HUES64 (cell line): ENCODE measurements around the gene MAPKAPK5.

Experiments
- H3K27ac ChIP-seq: 2 replicates; pipeline ENCODE4 v1.7.0; 2013; ENCODE audit warnings: low read depth, low read length, inconsistent platforms
- H3K27me3 ChIP-seq: 2 replicates; pipeline ENCODE4 v1.6.1; 2013; ENCODE audit warnings: mild to moderate bottlenecking, low read length; ENCODE audit not compliant: insufficient read depth
- H3K36me3 ChIP-seq: 2 replicates; pipeline ENCODE4 v1.6.1; 2013; ENCODE audit warnings: mild to moderate bottlenecking, low read length; ENCODE audit not compliant: insufficient read depth
- H3K4me1 ChIP-seq: 2 replicates; pipeline ENCODE4 v1.6.1; 2013; ENCODE audit warnings: mild to moderate bottlenecking, low read length, moderate library complexity; ENCODE audit not compliant: insufficient read depth
- H3K4me3 ChIP-seq: 2 replicates; pipeline ENCODE4 v1.5.1; 2013; ENCODE audit warnings: mild to moderate bottlenecking, low read length, moderate library complexity
- H3K9ac ChIP-seq: 2 replicates; pipeline ENCODE4 v1.6.1; 2013; ENCODE audit warnings: mild to moderate bottlenecking, low read depth, low read length
- H3K9me3 ChIP-seq: 2 replicates; pipeline ENCODE4 v1.6.1; 2013; ENCODE audit warnings: low read depth, low read length; ENCODE audit not compliant: insufficient read depth
- WGBS: fragments of 150-250, 120-280 bp; methylation state at CpG from one replicate; pipeline ENCODE4 v1.1.7; 2013; ENCODE audit warnings: missing lambda C conversion rate; 5-methylcytosine and 5-hydroxymethylcytosine counted together

MAPKAPK5 gene

GRCh38 chr12:111887926-111888745 is 46.1 kb downstream of the MAPKAPK5 start:
- Histone ChIP-seq H3K27me3 (no peaks in the 10 kb centered on the region), H3K4me1 (no peaks in the 10 kb centered on the region), H3K27ac (no peak overlapping the region), H3K9me3 (no peaks in the 10 kb centered on the region), H3K36me3 (peaks cover 97% of the 10 kb centered on the region), H3K9ac (no peak overlapping the region), H3K4me3 (no peak overlapping the region)
- 96% methylated on average over 11 of the region's 11 CpGs for WGBS

- 95% methylated on average over 2 of the region's 2 CpGs for WGBS
- peaks cover 83% of the 10 kb centered on the region for H3K36me3 ChIP-seq
- H3K27me3 ChIP-seq: no peaks in the 10 kb centered on the region
- H3K4me1 ChIP-seq: no peaks in the 10 kb centered on the region
- no peak overlapping the region for H3K4me3 ChIP-seq
- no peak overlapping the region for H3K9ac ChIP-seq
- no peaks in the 10 kb centered on the region for H3K9me3 ChIP-seq
- H3K27ac ChIP-seq: no peak overlapping the region
Measured at GRCh38 chr12:111893287-111893686, 51.3 kb downstream of the MAPKAPK5 start.

DNA sequence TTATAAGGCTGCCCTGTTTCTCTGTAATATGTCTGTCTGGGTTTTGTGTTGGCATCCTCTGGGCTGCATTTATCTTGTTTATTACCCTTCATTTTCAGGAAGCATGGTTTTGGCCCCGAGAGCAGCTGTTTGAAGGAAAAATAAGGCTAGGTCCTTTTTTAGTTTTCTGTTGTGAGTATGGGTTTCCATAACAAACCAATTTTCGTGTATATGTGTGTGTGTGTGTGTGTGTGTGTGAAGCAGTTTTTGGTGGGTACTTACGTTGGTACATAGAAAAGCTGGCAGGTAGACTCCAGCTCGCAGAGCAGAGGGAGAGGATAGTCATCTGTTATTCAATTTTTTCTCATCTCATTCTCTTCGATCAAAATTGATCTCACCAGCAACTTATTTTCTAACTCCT is 52.5 kb downstream of the MAPKAPK5 start:
- 93% methylated on average over 4 of the region's 5 CpGs for WGBS
- no peaks in the 10 kb centered on the region for H3K9me3 ChIP-seq
- H3K27me3 ChIP-seq: no peaks in the 10 kb centered on the region
- H3K9ac ChIP-seq: no peak overlapping the region
- no peaks in the 10 kb centered on the region for H3K4me1 ChIP-seq
- H3K36me3 ChIP-seq: peaks cover 82% of the 10 kb centered on the region
- no peak overlapping the region for H3K4me3 ChIP-seq
- H3K27ac ChIP-seq: no peak overlapping the region

- H3K27ac ChIP-seq: no peak overlapping the region
- H3K9me3 ChIP-seq: no peaks in the 10 kb centered on the region
- H3K4me1 ChIP-seq: no peaks in the 10 kb centered on the region
- WGBS: 90% methylated on average over 3 of the region's 4 CpGs
- H3K27me3 ChIP-seq: no peaks in the 10 kb centered on the region
- no peak overlapping the region for H3K9ac ChIP-seq
- H3K4me3 ChIP-seq: no peak overlapping the region
- H3K36me3 ChIP-seq: peaks cover 30% of the 10 kb centered on the region
Measured at GRCh38 chr12:111901182-111901581, 59.2 kb downstream of the MAPKAPK5 start.

DNA sequence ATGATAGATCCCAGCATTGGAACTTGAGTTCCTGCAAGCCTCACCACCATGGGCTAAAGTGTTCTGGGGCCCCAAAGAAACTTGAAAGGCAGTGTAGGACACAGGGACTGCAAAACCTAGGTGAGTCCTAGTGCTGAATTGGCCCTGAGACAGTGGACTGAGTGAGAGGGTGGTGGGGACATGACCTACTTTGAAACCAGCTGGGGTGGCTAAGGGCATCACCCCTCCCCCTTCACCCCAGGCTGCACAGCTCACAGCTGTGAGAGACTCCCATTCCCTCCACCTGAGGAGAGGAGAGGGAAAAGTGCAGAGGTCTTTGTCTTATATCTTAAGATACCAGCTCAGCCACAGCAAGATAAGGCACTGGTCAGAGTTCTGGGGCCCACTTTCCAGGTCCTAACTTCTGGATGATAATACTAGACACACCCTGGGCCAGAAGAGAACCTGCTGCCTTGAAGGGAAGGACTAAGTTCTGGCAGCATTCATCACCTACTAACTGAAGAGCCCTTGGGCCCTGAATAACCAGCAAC is 62.5 kb downstream of the MAPKAPK5 start:
- Histone ChIP-seq H3K36me3 (peaks cover 4% of the 10 kb centered on the region; the same call in 1 of the 2 replicates), H3K4me3 (no peak overlapping the region), H3K9me3 (peaks cover 8% of the 10 kb centered on the region; the same call in 1 of the 2 replicates)

GRCh38 chr12:111905502-111905901 is 63.5 kb downstream of the MAPKAPK5 start:
- no peak overlapping the region for H3K27ac ChIP-seq
- no peak overlapping the region for H3K4me3 ChIP-seq
- H3K27me3 ChIP-seq: no peaks in the 10 kb centered on the region
- no peak overlapping the region for H3K9ac ChIP-seq
- peaks cover 8% of the 10 kb centered on the region; the same call in 1 of the 2 replicates for H3K9me3 ChIP-seq
- WGBS: 95% methylated on average over 3 of the region's 3 CpGs
- no peaks in the 10 kb centered on the region for H3K4me1 ChIP-seq
- no peaks in the 10 kb centered on the region; the same call in 1 of the 2 replicates for H3K36me3 ChIP-seq

More for the DNA sequence above, 62.5 kb downstream of the MAPKAPK5 start:
- Histone ChIP-seq H3K27me3 (no peaks in the 10 kb centered on the region), H3K4me1 (no peaks in the 10 kb centered on the region), H3K27ac (no peak overlapping the region), H3K9ac (no peak overlapping the region)

DNA sequence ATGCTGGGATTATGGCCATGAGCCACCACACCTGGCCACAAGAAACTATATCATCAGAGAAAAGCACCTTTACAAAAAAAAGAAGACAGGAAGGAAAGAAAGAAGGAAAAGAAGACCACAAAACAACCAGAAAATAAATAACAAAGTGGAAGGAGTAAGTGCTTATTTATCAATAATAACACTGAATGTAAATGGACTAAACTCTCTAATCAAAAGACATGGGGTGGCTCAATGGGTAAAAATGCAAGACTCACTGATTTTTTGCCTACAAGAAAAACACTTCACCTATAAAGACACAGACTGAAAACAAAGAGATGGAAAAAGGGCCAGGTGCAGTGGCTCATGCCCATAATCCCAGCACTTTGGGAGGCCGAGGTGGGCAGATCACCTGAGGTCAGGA is 65.7 kb downstream of the MAPKAPK5 start:
- Histone ChIP-seq H3K4me3 (no peak overlapping the region), H3K4me1 (no peaks in the 10 kb centered on the region), H3K27me3 (no peaks in the 10 kb centered on the region), H3K27ac (no peak overlapping the region), H3K9ac (no peak overlapping the region), H3K9me3 (peaks cover 8% of the 10 kb centered on the region; the same call in 1 of the 2 replicates), H3K36me3 (no peaks in the 10 kb centered on the region)
- 90% methylated on average over 1 of the region's 1 CpG for WGBS

GRCh38 chr12:111925171-111925570 is 83.1 kb downstream of the MAPKAPK5 start:
- no peak overlapping the region for H3K9ac ChIP-seq
- H3K4me1 ChIP-seq: no peaks in the 10 kb centered on the region
- no peak overlapping the region for H3K4me3 ChIP-seq
- no peaks in the 10 kb centered on the region for H3K27me3 ChIP-seq
- H3K9me3 ChIP-seq: no peaks in the 10 kb centered on the region
- no peaks in the 10 kb centered on the region for H3K36me3 ChIP-seq
- WGBS: 95% methylated on average over 3 of the region's 3 CpGs
- no peak overlapping the region for H3K27ac ChIP-seq

- no peak overlapping the region for H3K4me3 ChIP-seq
- H3K27me3 ChIP-seq: no peaks in the 10 kb centered on the region
- H3K9me3 ChIP-seq: no peaks in the 10 kb centered on the region
- no peaks in the 10 kb centered on the region for H3K4me1 ChIP-seq
- no peak overlapping the region for H3K27ac ChIP-seq
- no peak overlapping the region for H3K9ac ChIP-seq
- 94% methylated on average over 2 of the region's 2 CpGs for WGBS
- no peaks in the 10 kb centered on the region for H3K36me3 ChIP-seq
Measured at GRCh38 chr12:111926631-111927030, 84.6 kb downstream of the MAPKAPK5 start.

GRCh38 chr12:111927346-111927745 is 85.3 kb downstream of the MAPKAPK5 start:
- Histone ChIP-seq H3K27ac (no peak overlapping the region), H3K4me1 (no peaks in the 10 kb centered on the region), H3K9ac (no peak overlapping the region), H3K9me3 (no peaks in the 10 kb centered on the region), H3K4me3 (no peak overlapping the region), H3K27me3 (no peaks in the 10 kb centered on the region), H3K36me3 (no peaks in the 10 kb centered on the region)
- 96% methylated on average over 5 of the region's 5 CpGs for WGBS

- Histone ChIP-seq H3K4me3 (no peak overlapping the region), H3K9me3 (no peaks in the 10 kb centered on the region), H3K36me3 (no peaks in the 10 kb centered on the region), H3K4me1 (no peaks in the 10 kb centered on the region), H3K27me3 (no peaks in the 10 kb centered on the region), H3K27ac (no peak overlapping the region), H3K9ac (no peak overlapping the region)
- WGBS: 95% methylated on average over 4 of the region's 5 CpGs
Measured at GRCh38 chr12:111932241-111932640, 90.2 kb downstream of the MAPKAPK5 start.
